Nephron progenitor cell (in vitro differentiated cells): ENCODE data around the gene STAT3.
A peak's percentile ranks its signal among the peaks of the same experiment; 100 is the strongest.

Experiments
- DNase-seq: peaks from one replicate; pipeline ENCODE4 v3.0.0; 2021
- H3K27ac Mint-ChIP-seq: 2 replicates; pipeline ENCODE4 v1.8.0; 2021; ENCODE audit warnings: mild to moderate bottlenecking, moderate library complexity, mixed read lengths
- H3K27me3 Mint-ChIP-seq: 2 replicates; pipeline ENCODE4 v1.8.0; 2021; ENCODE audit warnings: mild to moderate bottlenecking, low read depth, mixed read lengths; ENCODE audit not compliant: poor library complexity
- H3K36me3 Mint-ChIP-seq: 2 replicates; pipeline ENCODE4 v1.8.0; 2021; ENCODE audit warnings: low read depth, mixed read lengths
- H3K4me1 Mint-ChIP-seq: 2 replicates; pipeline ENCODE4 v1.8.0; 2021; ENCODE audit warnings: mixed read lengths
- H3K4me3 Mint-ChIP-seq: 2 replicates; pipeline ENCODE4 v1.8.0; 2021; ENCODE audit warnings: mild to moderate bottlenecking, moderate library complexity, mixed read lengths
- H3K9me3 Mint-ChIP-seq: 2 replicates; pipeline ENCODE4 v1.8.0; 2021; ENCODE audit warnings: mild to moderate bottlenecking, moderate library complexity, mixed read lengths
- CTCF ChIP-seq: fragments of 200-600 bp; sonication (generic); IDR thresholded peaks from 2 replicates; pipeline ENCODE4 v1.5.0; 2021; ENCODE audit warnings: antibody characterized with exemption

Gene STAT3

DNA sequence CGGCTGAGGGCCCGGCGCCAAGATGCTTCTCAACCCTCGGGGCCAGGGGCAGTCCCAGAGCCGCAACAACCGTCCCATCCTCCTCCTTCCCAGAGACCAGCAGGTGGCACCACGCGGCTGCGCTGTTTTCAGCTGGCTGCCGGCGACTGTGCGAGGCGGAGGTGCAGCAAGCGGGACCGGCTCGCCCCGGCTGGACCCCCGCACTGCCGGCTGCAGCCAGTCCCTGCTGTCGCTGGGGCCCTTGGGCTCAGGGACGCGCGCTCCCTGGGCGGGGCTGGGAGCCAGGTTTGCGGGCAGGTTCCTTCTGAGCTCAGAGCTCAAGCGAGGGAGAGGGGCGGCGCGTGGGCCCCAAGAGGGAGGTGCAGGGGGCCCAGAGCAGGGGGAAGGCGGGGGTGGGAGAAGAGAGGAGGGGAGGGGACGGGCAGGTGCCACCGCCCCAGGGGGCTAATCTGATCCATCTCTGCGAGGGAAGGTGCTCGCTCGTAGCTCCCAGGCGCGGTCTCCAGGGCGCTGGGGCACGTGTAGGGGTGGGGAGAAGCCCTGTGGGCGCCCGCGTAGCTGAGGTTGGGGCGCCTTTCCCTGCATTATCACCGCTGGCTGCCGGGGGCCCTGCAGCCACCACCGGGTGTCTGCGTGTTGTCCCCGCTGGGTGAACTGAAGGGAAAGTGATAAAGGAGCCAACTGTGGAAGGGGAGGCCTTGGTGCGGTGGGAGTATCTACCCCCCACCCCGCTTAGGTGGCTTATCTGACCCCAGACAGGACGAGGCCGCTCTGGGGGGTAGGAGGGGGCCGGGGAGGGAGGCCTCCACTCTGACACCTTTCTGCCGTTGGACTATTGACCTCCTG, 75.7 kb downstream of the STAT3 start:
- TF ChIP-seq CTCF, result peak; percentile 51
- peak; percentile 87 for DNase-seq
- H3K4me3 Mint-ChIP-seq, result peak overlapping the region; percentile 75
- no peaks in the 10 kb centered on the region for H3K9me3 Mint-ChIP-seq
- H3K27ac Mint-ChIP-seq, result no peak overlapping the region
- H3K4me1 Mint-ChIP-seq, result peaks cover 86% of the 10 kb centered on the region
- H3K36me3 Mint-ChIP-seq, result peaks cover 15% of the 10 kb centered on the region
- peaks cover 14% of the 10 kb centered on the region for H3K27me3 Mint-ChIP-seq

DNA sequence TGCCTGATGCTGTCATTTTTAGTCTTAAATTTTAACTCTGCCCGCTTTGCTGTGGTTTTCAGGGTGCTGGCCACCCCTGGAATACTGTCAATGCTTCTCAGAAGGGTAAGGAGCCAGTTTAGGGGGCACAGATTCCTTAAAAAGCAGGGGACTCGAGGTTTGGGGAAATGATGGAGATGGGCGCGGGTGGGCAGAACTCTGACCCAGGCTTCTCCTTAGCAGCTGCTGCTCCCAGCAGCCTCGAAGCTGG, 76.3 kb downstream of the STAT3 start:
- Mint-ChIP-seq H3K36me3 (peaks cover 9% of the 10 kb centered on the region), H3K4me3 (peak overlapping the region; percentile 75), H3K27ac (peak overlapping the region; percentile 96), H3K4me1 (peaks cover 81% of the 10 kb centered on the region), H3K27me3 (peaks cover 14% of the 10 kb centered on the region), H3K9me3 (no peaks in the 10 kb centered on the region)
- no peak for TF ChIP-seq CTCF
- no peak for DNase-seq

GRCh38 chr17:42311240-42312034, 76.8 kb downstream of the STAT3 start:
- DNase-seq, result peak; percentile 74
- H3K9me3 Mint-ChIP-seq, result no peaks in the 10 kb centered on the region
- H3K4me3 Mint-ChIP-seq, result peak overlapping the region; percentile 75
- peaks cover 4% of the 10 kb centered on the region for H3K36me3 Mint-ChIP-seq
- H3K27ac Mint-ChIP-seq, result peak overlapping the region; percentile 96
- no peak for TF ChIP-seq CTCF
- H3K27me3 Mint-ChIP-seq, result peaks cover 14% of the 10 kb centered on the region
- H3K4me1 Mint-ChIP-seq, result peaks cover 75% of the 10 kb centered on the region

- no peak for DNase-seq
- H3K4me1 Mint-ChIP-seq, result peaks cover 75% of the 10 kb centered on the region
- no peaks in the 10 kb centered on the region for H3K9me3 Mint-ChIP-seq
- H3K4me3 Mint-ChIP-seq, result peak overlapping the region; percentile 50
- TF ChIP-seq CTCF, result no peak
- peak overlapping the region; percentile 96 for H3K27ac Mint-ChIP-seq
- peaks cover 16% of the 10 kb centered on the region for H3K27me3 Mint-ChIP-seq
- peaks cover 4% of the 10 kb centered on the region for H3K36me3 Mint-ChIP-seq
Observed at GRCh38 chr17:42310787-42311215, 77.4 kb downstream of the STAT3 start.

GRCh38 chr17:42309986-42310786, 78.1 kb downstream of the STAT3 start:
- H3K36me3 Mint-ChIP-seq, result peaks cover 4% of the 10 kb centered on the region
- no peaks in the 10 kb centered on the region for H3K9me3 Mint-ChIP-seq
- H3K27ac Mint-ChIP-seq, result peak overlapping the region; percentile 96
- no peak for TF ChIP-seq CTCF
- H3K4me1 Mint-ChIP-seq, result peaks cover 70% of the 10 kb centered on the region
- peaks cover 15% of the 10 kb centered on the region for H3K27me3 Mint-ChIP-seq
- H3K4me3 Mint-ChIP-seq, result peak overlapping the region; percentile 50
- DNase-seq, result no peak
